Ovary (tissue), 9 donors: ENCODE results near the gene C6orf62. TPM values are rescaled to one million over a fixed set of nuclear protein-coding genes. Genes with fewer than 3 reads are reported as not detected.
"Not testable (repeated sequence)": the region's sequence is repeated elsewhere in the genome, so short reads cannot be mapped to it uniquely, and the experiment has no call there.

Experiments used
- DNase-seq, 5 donors: peaks; one replicate each; pipeline ENCODE4 v3.0.0-alpha.2; 2019 to 2020
- H3K27ac ChIP-seq, 2 donors: fragments of 200-600 bp; one replicate each; pipeline versions ENCODE4 v1.5.1 to v1.8.0; 2019 to 2022
- H3K27me3 ChIP-seq: fragments of 200-600 bp; one replicate; pipeline ENCODE4 v1.8.0; 2022
- H3K36me3 ChIP-seq: fragments of 200-600 bp; sonication (generic); one replicate; pipeline ENCODE4 v1.5.1; 2019
- H3K4me1 ChIP-seq: one replicate; pipeline ENCODE4 v1.8.1; 2013; ENCODE audit warnings: mild to moderate bottlenecking, moderate library complexity; ENCODE audit not compliant: insufficient read depth
- H3K4me3 ChIP-seq: fragments of 200-600 bp; sonication (generic); one replicate; pipeline ENCODE4 v1.5.1; 2017
- H3K9me3 ChIP-seq, 2 donors: fragments of 200-600 bp in 1 of 2; sonication (generic) in 1 of 2; one replicate each; pipeline versions ENCODE4 v1.5.1 to v1.8.1; 2013 to 2019; ENCODE audit warnings: mild to moderate bottlenecking in 1 of 2, moderate library complexity in 1 of 2
- CTCF ChIP-seq, 3 donors: fragments of 450-650 bp in 2 of 3; fragments of 200-600 bp in 1 of 3; IDR thresholded peaks; one replicate each; pipeline versions ENCODE4 v1.5.1 to v1.8.0; 2016 to 2022; ENCODE audit warnings: antibody characterized with exemption in 3 of 3, mild to moderate bottlenecking in 1 of 3
- EP300 ChIP-seq: sonication (generic); formaldehyde crosslinking; IDR thresholded peaks from one replicate; pipeline ENCODE4 v1.6.1; 2017; ENCODE audit warnings: antibody characterized with exemption
- POLR2A ChIP-seq: fragments of 450-650 bp; IDR thresholded peaks from one replicate; pipeline ENCODE4 v1.6.1; 2017; ENCODE audit warnings: antibody characterized with exemption, mild to moderate bottlenecking, moderate library complexity
- WGBS, 3 donors: extraction: QIAGEN DNeasy Blood & Tissue Kit in 1 of 3; methylation state at CpG; one replicate each; pipeline versions ENCODE4 v1.1.5 to v1.1.7; 2013 to 2017; 5-methylcytosine and 5-hydroxymethylcytosine counted together
- intact Hi-C, 4 donors: fragments of 100-400 bp; cut with DNase I; formaldehyde crosslinking; loops; one replicate each; pipeline versions ENCODE4 v1.11.0 to v1.15.1; 2022 to 2023
- polyA plus RNA-seq, 2 donors: library from polyadenylated mRNA; stranded (reverse); fragments of 200-250 nt in 1 of 2; fragments of 350-450 nt in 1 of 2; fragmentation: Illumina TruSeq in 1 of 2; extraction: RNeasy Lipid Tissue Mini Kit (QIAGEN cat#74804) in 1 of 2; gene quantifications; one replicate each; pipeline ENCODE4 v1.2.3, GENCODE V29; 2013 to 2014
- total RNA-seq, 7 donors: library from RNA; depleted of rRNA in 2 of 7; stranded (reverse); fragments of >200 nt in 2 of 7; fragmentation: NEBNext Ultra II Directional in 3 of 7; extraction: Animal tissue kit (Norgen Biotek cat#: 25700) in 3 of 7; gene quantifications; one replicate each; pipeline versions ENCODE4 v1.1.0 to v1.2.4, GENCODE V29; 2016 to 2023
- donor health status: DM: no; HTN: no; CAD: no; lungs with moderate emphysema.
- donor health status: DM: no; HTN: no; CAD: no.
- donor health status: Bipolar disorder and iron deficiency.
- donor health status: DM: yes; HTN: yes; CAD: no.
- donor health status: DM: no; HTN: no; CAD: no.
- donor health status: DM: yes; HTN: yes; CAD: no.

C6orf62 gene
- total and polyA plus RNA-seq, 9 donors: 40.6 to 101 (median 76.0) TPM

GRCh38 chr6:24738741-24739140, 19.8 kb upstream of the C6orf62 start:
- H3K27me3 ChIP-seq: no peaks in the 10 kb centered on the region
- no peaks in the 10 kb centered on the region for H3K36me3 ChIP-seq
- H3K9me3 ChIP-seq: no peaks in the 10 kb centered on the region
- no peak for DNase-seq
- no peaks in the 10 kb centered on the region for H3K4me1 ChIP-seq
- WGBS, 3 donors: 58 to 88% (median 63%) methylated on average over 3 of the region's 3 CpGs
- intact Hi-C loops: no loop called here
- H3K4me3 ChIP-seq: no peak overlapping the region
- TF ChIP-seq CTCF (IDR thresholded peaks at IDR 0.05) (no peak), POLR2A (no peak), EP300 (no peak)
- H3K27ac ChIP-seq: no peak overlapping the region

GRCh38 chr6:24734710-24735109, 15.8 kb upstream of the C6orf62 start:
- H3K9me3 ChIP-seq, H3K36me3 ChIP-seq, intact Hi-C loops, H3K27me3 ChIP-seq, H3K4me3 ChIP-seq, H3K4me1 ChIP-seq, DNase-seq, H3K27ac ChIP-seq: not testable (repeated sequence)
- 82 to 95% (median 91%) methylated on average over 4 of the region's 4 CpGs for WGBS, 3 donors

- no peak for TF ChIP-seq EP300
- no peak for TF ChIP-seq POLR2A
- no peak for TF ChIP-seq CTCF (IDR thresholded peaks at IDR 0.05)
- Histone ChIP-seq H3K9me3 (peaks cover 0 to 5% of the 10 kb centered on the region in 2 donors), H3K36me3 (no peaks in the 10 kb centered on the region), H3K4me3 (no peak overlapping the region), H3K27ac (no peak overlapping the region), H3K27me3 (no peaks in the 10 kb centered on the region), H3K4me1 (no peaks in the 10 kb centered on the region)
- no peak for DNase-seq
- intact Hi-C loops: no loop called here
- 85 to 97% (median 88%) methylated on average over 1 of the region's 1 CpG for whole genome bisulfite sequencing, 3 donors
Observed at GRCh38 chr6:24734166-24734565, 15.2 kb upstream of the C6orf62 start.

- H3K27ac ChIP-seq, DNase-seq, H3K9me3 ChIP-seq, H3K4me1 ChIP-seq, H3K36me3 ChIP-seq, H3K4me3 ChIP-seq, H3K27me3 ChIP-seq, intact Hi-C loops: not testable (repeated sequence)
- 79 to 89% (median 85%) methylated on average over 6 of the region's 6 CpGs for WGBS, 3 donors
Observed at GRCh38 chr6:24731456-24732134, 12.6 kb upstream of the C6orf62 start.

- H3K27me3 ChIP-seq, H3K36me3 ChIP-seq, H3K4me3 ChIP-seq, DNase-seq, H3K27ac ChIP-seq, H3K9me3 ChIP-seq, H3K4me1 ChIP-seq, intact Hi-C loops: not testable (repeated sequence)
- WGBS, 3 donors: 74 to 92% (median 86%) methylated on average over 3 of the region's 3 CpGs
Observed at GRCh38 chr6:24730653-24731052, 11.7 kb upstream of the C6orf62 start.

- no peak overlapping the region for H3K27ac ChIP-seq
- no peak for DNase-seq
- no peaks in the 10 kb centered on the region for H3K27me3 ChIP-seq
- intact Hi-C loops: loop anchor here in 3 of 4 donors (5.0 to 10.0 kb wide), 3 partner anchors 52 to 472 kb away; partner anchors contain the start of gene GMNN (in 1 of the 3)
- no peak overlapping the region for H3K4me3 ChIP-seq
- H3K36me3 ChIP-seq: no peaks in the 10 kb centered on the region
- no peaks in the 10 kb centered on the region for H3K9me3 ChIP-seq
- H3K4me1 ChIP-seq: no peaks in the 10 kb centered on the region
- 91 to 94% (median 93%) methylated on average over 3 of the region's 3 CpGs for WGBS, 3 donors
- TF ChIP-seq POLR2A: no peak
- no peak for TF ChIP-seq CTCF (IDR thresholded peaks at IDR 0.05)
- no peak for TF ChIP-seq EP300
Observed at GRCh38 chr6:24723270-24723669, 4.3 kb upstream of the C6orf62 start.
